HL-60 (cell line): Measurements from ENCODE around the gene TMTC4.

Experiments used
- CTCF ChIP-seq: IDR thresholded peaks from one replicate; pipeline ENCODE4 v1.5.1; 2011; ENCODE audit warnings: low read length, control low read depth, inconsistent platforms; ENCODE audit not compliant: insufficient read depth
- GABPA ChIP-seq: IDR thresholded peaks from 2 replicates; pipeline ENCODE4 v1.6.1; 2012; ENCODE audit warnings: low read depth
- POLR2AphosphoS5 ChIP-seq: IDR thresholded peaks from 2 replicates; pipeline ENCODE4 v1.6.1; 2012; ENCODE audit warnings: low read depth
- SPI1 ChIP-seq: IDR thresholded peaks from 2 replicates; pipeline ENCODE4 v1.6.1; 2012; ENCODE audit warnings: low read depth, mild to moderate bottlenecking, borderline replicate concordance

- no peak for TF ChIP-seq CTCF
- no peak for TF ChIP-seq GABPA
- TF ChIP-seq SPI1, result no peak
- no peak for TF ChIP-seq POLR2AphosphoS5
These were observed 49.1 kb downstream of the TMTC4 start for GRCh38 chr13:100625447-100625846.
